ENCODE results near the gene RUNX2.

- TF ChIP-seq EP300 (conservative IDR thresholded peaks at IDR 0.05; ENCODE audit: poor library complexity, severe bottlenecking): no peak
- no peak for TF ChIP-seq SMC3 (conservative IDR thresholded peaks at IDR 0.05; ENCODE audit: poor library complexity)
- TF ChIP-seq, protein P1, sequence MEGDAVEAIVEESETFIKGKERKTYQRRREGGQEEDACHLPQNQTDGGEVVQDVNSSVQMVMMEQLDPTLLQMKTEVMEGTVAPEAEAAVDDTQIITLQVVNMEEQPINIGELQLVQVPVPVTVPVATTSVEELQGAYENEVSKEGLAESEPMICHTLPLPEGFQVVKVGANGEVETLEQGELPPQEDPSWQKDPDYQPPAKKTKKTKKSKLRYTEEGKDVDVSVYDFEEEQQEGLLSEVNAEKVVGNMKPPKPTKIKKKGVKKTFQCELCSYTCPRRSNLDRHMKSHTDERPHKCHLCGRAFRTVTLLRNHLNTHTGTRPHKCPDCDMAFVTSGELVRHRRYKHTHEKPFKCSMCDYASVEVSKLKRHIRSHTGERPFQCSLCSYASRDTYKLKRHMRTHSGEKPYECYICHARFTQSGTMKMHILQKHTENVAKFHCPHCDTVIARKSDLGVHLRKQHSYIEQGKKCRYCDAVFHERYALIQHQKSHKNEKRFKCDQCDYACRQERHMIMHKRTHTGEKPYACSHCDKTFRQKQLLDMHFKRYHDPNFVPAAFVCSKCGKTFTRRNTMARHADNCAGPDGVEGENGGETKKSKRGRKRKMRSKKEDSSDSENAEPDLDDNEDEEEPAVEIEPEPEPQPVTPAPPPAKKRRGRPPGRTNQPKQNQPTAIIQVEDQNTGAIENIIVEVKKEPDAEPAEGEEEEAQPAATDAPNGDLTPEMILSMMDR (IDR thresholded peaks at IDR 0.05; ENCODE audit: poor library complexity, severe bottlenecking): no peak
Observed at GRCh38 chr6:45538641-45539547, 210.8 kb downstream of the RUNX2 start.
